Stimulated activated CD8-positive, alpha-beta memory T cell treated with anti-CD3 and anti-CD28 coated beads, Interleukin-4, amount 100 ng/mL, for 48 hours (primary cell): ENCODE results near the gene TBX6.
"Not testable (repeated sequence)": the region's sequence is repeated elsewhere in the genome, so short reads cannot be mapped to it uniquely, and the experiment has no call there.

Experiments used
- DNase-seq: peaks from one replicate; pipeline ENCODE4 v3.0.0-alpha.2; 2020

TBX6 gene

GRCh38 chr16:30065943-30066760 is 25.6 kb downstream of the TBX6 start:
- peak; percentile 69 for DNase-seq

- DNase-seq: peak; percentile 98
Measured at GRCh38 chr16:30065102-30065942, 26.4 kb downstream of the TBX6 start, which contains the start of gene ALDOA. Gene ALDOA (plus strand): TSS chr16:30065760. CDS start chr16:30066898, 1,138 bp downstream.

- DNase-seq: no peak
Measured at GRCh38 chr16:30064729-30065101, 27.0 kb downstream of the TBX6 start.

GRCh38 chr16:30063893-30064728 is 27.6 kb downstream of the TBX6 start:
- DNase-seq: peak; percentile 82

- no peak for DNase-seq
Measured at GRCh38 chr16:30063278-30063892, 28.3 kb downstream of the TBX6 start.

- no peak for DNase-seq
Measured at GRCh38 chr16:30060836-30061554, 30.7 kb downstream of the TBX6 start.

GRCh38 chr16:30060346-30060745 is 31.4 kb downstream of the TBX6 start:
- DNase-seq: no peak

- DNase-seq: peak; percentile 78
Measured at GRCh38 chr16:30054959-30055553, 36.7 kb downstream of the TBX6 start.

- DNase-seq: no peak
Measured at GRCh38 chr16:30054451-30054850, 37.3 kb downstream of the TBX6 start.

- DNase-seq: no peak
Measured at GRCh38 chr16:30053376-30054015, 38.2 kb downstream of the TBX6 start.

GRCh38 chr16:30052671-30053372 is 38.9 kb downstream of the TBX6 start:
- DNase-seq: peak; percentile 98

GRCh38 chr16:30051518-30051917 is 40.2 kb downstream of the TBX6 start:
- no peak for DNase-seq

GRCh38 chr16:30049871-30050270 is 41.9 kb downstream of the TBX6 start:
- DNase-seq: no peak

GRCh38 chr16:30046588-30046987 is 45.1 kb downstream of the TBX6 start:
- DNase-seq: no peak

GRCh38 chr16:30046178-30046577 is 45.5 kb downstream of the TBX6 start:
- no peak for DNase-seq

GRCh38 chr16:30041841-30042240 is 49.9 kb downstream of the TBX6 start:
- DNase-seq: no peak

GRCh38 chr16:30040690-30041089 is 51.0 kb downstream of the TBX6 start:
- not testable (repeated sequence) for DNase-seq

- no peak for DNase-seq
Measured at GRCh38 chr16:30040221-30040620, 51.5 kb downstream of the TBX6 start.
